ENCODE data around the gene SLC37A3. TPM values are rescaled to one million over a fixed set of nuclear protein-coding genes. Genes with fewer than 3 reads are reported as not detected.

The SLC37A3 gene
- total and polyA plus RNA-seq, 2 donors (not counting 1 experiment from before 2014, with no cell fraction given): 53.5 to 81.7 TPM

DNA sequence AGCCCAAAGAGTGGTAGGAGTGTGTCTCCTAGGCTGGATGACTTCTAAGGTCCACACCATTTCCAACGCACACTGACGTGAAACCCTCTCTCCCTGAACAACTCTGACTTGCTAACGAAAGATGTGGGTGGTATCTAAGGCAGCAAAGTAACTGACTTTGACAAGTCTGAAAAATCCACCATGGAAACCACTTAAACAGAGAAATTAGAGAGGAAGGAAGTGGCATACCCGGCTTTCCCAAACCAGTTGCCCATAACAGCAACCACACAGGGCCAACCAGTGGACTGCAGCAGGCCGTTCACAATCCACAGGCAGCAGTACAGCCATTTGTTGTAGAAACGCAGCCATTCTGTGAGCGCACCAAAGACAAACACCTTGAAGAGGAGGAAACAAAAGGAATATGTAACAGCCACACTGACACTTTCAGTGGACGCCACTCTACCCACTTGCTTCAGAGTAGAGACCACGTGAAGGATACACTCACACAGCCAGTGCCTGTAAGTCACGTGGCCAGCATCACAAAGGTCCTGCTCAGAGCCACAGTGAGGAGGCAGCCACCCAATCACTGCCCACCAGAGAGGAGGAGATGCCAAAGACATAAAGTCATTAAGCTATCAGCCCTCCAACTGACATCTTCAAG is 39.8 kb downstream of the SLC37A3 start:
- Histone ChIP-seq H3K79me2 (ENCODE audit: control insufficient read depth, insufficient read depth, low read length) (no peaks in the 10 kb centered on the region), H3K9me3 (ENCODE audit: control insufficient read depth, insufficient read depth, low read depth, low read length) (no peaks in the 10 kb centered on the region), H2AFZ (ENCODE audit: low read length) (no peak overlapping the region), H3K27ac (ENCODE audit: insufficient read depth, low read length) (no peak overlapping the region), H3K27me3 (ENCODE audit: control insufficient read depth, insufficient read depth, low read length) (no peaks in the 10 kb centered on the region), H3K4me1 (ENCODE audit: control insufficient read depth, extremely low read depth, insufficient read depth, low read length) (no peaks in the 10 kb centered on the region), H3K4me3 (replicated peaks in 1 of 4; ENCODE audit: control extremely low read depth in 1 of 4, insufficient read depth in 1 of 4, low read depth in 3 of 4, low read length in 4 of 4) (no peak overlapping the region), H4K20me1 (ENCODE audit: control insufficient read depth, extremely low read depth, insufficient read depth, low read length) (no peaks in the 10 kb centered on the region), H3K9ac (ENCODE audit: insufficient read depth, low read length) (no peak overlapping the region), H3K4me2 (ENCODE audit: extremely low read depth, insufficient read depth, low read length) (no peak overlapping the region), H3K36me3 (ENCODE audit: control insufficient read depth, insufficient read depth, low read length) (no peaks in the 10 kb centered on the region)
- TF ChIP-seq EZH2 (IDR thresholded peaks at IDR 0.05; ENCODE audit: low read length, missing control alignments): no peak
- TF ChIP-seq, protein P1, sequence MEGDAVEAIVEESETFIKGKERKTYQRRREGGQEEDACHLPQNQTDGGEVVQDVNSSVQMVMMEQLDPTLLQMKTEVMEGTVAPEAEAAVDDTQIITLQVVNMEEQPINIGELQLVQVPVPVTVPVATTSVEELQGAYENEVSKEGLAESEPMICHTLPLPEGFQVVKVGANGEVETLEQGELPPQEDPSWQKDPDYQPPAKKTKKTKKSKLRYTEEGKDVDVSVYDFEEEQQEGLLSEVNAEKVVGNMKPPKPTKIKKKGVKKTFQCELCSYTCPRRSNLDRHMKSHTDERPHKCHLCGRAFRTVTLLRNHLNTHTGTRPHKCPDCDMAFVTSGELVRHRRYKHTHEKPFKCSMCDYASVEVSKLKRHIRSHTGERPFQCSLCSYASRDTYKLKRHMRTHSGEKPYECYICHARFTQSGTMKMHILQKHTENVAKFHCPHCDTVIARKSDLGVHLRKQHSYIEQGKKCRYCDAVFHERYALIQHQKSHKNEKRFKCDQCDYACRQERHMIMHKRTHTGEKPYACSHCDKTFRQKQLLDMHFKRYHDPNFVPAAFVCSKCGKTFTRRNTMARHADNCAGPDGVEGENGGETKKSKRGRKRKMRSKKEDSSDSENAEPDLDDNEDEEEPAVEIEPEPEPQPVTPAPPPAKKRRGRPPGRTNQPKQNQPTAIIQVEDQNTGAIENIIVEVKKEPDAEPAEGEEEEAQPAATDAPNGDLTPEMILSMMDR (conservative IDR thresholded peaks at IDR 0.05 in 1 of 2, IDR thresholded peaks at IDR 0.05 in 1 of 2; ENCODE audit: low read depth in 1 of 2, low read length in 2 of 2): no peak
- no peak for DNase-seq (ENCODE audit: low read depth in 2 of 2)

DNA sequence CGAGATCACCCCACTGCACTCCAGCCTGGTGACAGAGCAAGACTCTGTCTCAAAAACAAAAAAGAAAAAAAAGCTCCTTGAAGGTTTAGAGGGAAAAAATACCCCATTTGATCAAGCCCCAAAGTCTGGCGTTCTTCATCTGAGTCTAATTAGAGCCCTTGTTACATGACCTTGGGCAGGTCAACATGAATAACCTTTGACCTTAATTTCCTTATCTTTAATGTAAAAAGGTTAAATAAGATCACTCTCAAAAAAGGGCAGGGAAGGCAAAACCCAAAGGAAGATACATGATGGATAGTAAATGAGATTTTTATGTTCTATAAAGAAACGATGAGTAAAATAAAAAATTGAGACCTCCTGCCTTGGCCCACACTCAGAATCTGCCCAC is 40.3 kb downstream of the SLC37A3 start:
- no peaks in the 10 kb centered on the region for H3K79me2 ChIP-seq (ENCODE audit: control insufficient read depth, insufficient read depth, low read length)
- H2AFZ ChIP-seq (ENCODE audit: low read length): no peak overlapping the region
- TF ChIP-seq, protein P1 (conservative IDR thresholded peaks at IDR 0.05 in 1 of 2, IDR thresholded peaks at IDR 0.05 in 1 of 2; ENCODE audit: low read depth in 1 of 2, low read length in 2 of 2): no peak
- H3K27ac ChIP-seq (ENCODE audit: insufficient read depth, low read length): no peak overlapping the region
- no peak for DNase-seq (ENCODE audit: low read depth in 2 of 2)
- no peak overlapping the region for H3K9ac ChIP-seq (ENCODE audit: insufficient read depth, low read length)
- no peaks in the 10 kb centered on the region for H4K20me1 ChIP-seq (ENCODE audit: control insufficient read depth, extremely low read depth, insufficient read depth, low read length)
- H3K4me1 ChIP-seq (ENCODE audit: control insufficient read depth, extremely low read depth, insufficient read depth, low read length): no peaks in the 10 kb centered on the region
- H3K27me3 ChIP-seq (ENCODE audit: control insufficient read depth, insufficient read depth, low read length): no peaks in the 10 kb centered on the region
- H3K4me2 ChIP-seq (ENCODE audit: extremely low read depth, insufficient read depth, low read length): no peak overlapping the region
- H3K4me3 ChIP-seq (replicated peaks in 1 of 4; ENCODE audit: control extremely low read depth in 1 of 4, insufficient read depth in 1 of 4, low read depth in 3 of 4, low read length in 4 of 4): no peak overlapping the region
- H3K9me3 ChIP-seq (ENCODE audit: control insufficient read depth, insufficient read depth, low read depth, low read length): no peaks in the 10 kb centered on the region
- H3K36me3 ChIP-seq (ENCODE audit: control insufficient read depth, insufficient read depth, low read length): no peaks in the 10 kb centered on the region

DNA sequence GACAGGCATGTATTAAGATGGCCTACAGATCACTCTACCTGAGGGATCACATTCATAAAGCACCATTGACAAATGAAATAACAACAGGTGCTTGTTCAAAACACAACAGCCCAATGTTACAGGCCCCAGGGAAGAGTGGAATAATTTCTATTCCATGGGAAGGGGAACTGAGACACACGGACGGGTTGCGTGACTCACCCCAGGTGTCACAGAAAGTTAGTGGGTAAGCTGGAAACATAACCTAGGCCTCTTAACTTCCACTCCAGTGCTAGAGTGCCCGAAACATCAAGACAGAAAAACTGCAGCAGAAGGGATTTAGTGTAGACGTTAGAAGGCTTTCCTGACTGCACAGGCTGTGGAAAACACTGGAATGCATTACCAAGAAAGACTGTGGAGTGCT is 48.3 kb downstream of the SLC37A3 start:
- no peaks in the 10 kb centered on the region for H3K79me2 ChIP-seq (ENCODE audit: control insufficient read depth, insufficient read depth, low read length)
- no peak overlapping the region for H2AFZ ChIP-seq (ENCODE audit: low read length)
- H4K20me1 ChIP-seq (ENCODE audit: control insufficient read depth, extremely low read depth, insufficient read depth, low read length): no peaks in the 10 kb centered on the region
- H3K9me3 ChIP-seq (ENCODE audit: control insufficient read depth, insufficient read depth, low read depth, low read length): no peaks in the 10 kb centered on the region
- H3K9ac ChIP-seq (ENCODE audit: insufficient read depth, low read length): no peak overlapping the region
- no peaks in the 10 kb centered on the region for H3K27me3 ChIP-seq (ENCODE audit: control insufficient read depth, insufficient read depth, low read length)
- no peak overlapping the region for H3K27ac ChIP-seq (ENCODE audit: insufficient read depth, low read length)
- DNase-seq (ENCODE audit: low read depth in 2 of 2): no peak
- H3K4me2 ChIP-seq (ENCODE audit: extremely low read depth, insufficient read depth, low read length): no peak overlapping the region
- H3K36me3 ChIP-seq (ENCODE audit: control insufficient read depth, insufficient read depth, low read length): peaks cover 2% of the 10 kb centered on the region
- TF ChIP-seq EZH2 (IDR thresholded peaks at IDR 0.05; ENCODE audit: low read length, missing control alignments): no peak
- TF ChIP-seq, protein P1 (conservative IDR thresholded peaks at IDR 0.05 in 1 of 2, IDR thresholded peaks at IDR 0.05 in 1 of 2; ENCODE audit: low read depth in 1 of 2, low read length in 2 of 2): no peak
- H3K4me1 ChIP-seq (ENCODE audit: control insufficient read depth, extremely low read depth, insufficient read depth, low read length): no peaks in the 10 kb centered on the region
- H3K4me3 ChIP-seq (replicated peaks in 1 of 4; ENCODE audit: control extremely low read depth in 1 of 4, insufficient read depth in 1 of 4, low read depth in 3 of 4, low read length in 4 of 4): no peak overlapping the region
